ENCODE data around the gene ZSCAN29.

DNA sequence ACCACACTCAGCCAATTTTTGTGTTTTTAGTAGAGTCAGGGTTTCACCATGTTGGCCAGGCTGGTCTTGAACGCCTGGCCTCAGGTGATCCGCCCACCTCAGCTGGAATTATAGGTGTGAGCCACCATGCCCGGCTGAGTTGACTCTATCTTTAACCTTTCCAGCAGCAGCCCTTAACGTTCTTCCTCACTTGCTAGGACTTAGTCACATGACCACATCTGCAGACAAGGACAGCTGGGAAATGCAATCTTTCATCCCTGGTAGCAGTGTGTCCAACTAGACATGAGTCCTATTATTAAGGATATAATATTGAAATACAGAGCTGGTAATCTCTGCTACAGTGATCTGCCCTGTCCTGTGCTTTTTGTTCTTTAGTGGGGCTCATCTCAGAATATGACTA lies 58.5 kb downstream of the ZSCAN29 start:
- no peak for TF ChIP-seq POLR2AphosphoS5 (IDR thresholded peaks at IDR 0.05; ENCODE audit: low read depth, low read length)
- TF ChIP-seq, protein P1, sequence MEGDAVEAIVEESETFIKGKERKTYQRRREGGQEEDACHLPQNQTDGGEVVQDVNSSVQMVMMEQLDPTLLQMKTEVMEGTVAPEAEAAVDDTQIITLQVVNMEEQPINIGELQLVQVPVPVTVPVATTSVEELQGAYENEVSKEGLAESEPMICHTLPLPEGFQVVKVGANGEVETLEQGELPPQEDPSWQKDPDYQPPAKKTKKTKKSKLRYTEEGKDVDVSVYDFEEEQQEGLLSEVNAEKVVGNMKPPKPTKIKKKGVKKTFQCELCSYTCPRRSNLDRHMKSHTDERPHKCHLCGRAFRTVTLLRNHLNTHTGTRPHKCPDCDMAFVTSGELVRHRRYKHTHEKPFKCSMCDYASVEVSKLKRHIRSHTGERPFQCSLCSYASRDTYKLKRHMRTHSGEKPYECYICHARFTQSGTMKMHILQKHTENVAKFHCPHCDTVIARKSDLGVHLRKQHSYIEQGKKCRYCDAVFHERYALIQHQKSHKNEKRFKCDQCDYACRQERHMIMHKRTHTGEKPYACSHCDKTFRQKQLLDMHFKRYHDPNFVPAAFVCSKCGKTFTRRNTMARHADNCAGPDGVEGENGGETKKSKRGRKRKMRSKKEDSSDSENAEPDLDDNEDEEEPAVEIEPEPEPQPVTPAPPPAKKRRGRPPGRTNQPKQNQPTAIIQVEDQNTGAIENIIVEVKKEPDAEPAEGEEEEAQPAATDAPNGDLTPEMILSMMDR (IDR thresholded peaks at IDR 0.05), result no peak
- no peak for TF ChIP-seq TCF7L2 (IDR thresholded peaks at IDR 0.05; ENCODE audit: low read depth, low read length)
- TF ChIP-seq, protein P2, sequence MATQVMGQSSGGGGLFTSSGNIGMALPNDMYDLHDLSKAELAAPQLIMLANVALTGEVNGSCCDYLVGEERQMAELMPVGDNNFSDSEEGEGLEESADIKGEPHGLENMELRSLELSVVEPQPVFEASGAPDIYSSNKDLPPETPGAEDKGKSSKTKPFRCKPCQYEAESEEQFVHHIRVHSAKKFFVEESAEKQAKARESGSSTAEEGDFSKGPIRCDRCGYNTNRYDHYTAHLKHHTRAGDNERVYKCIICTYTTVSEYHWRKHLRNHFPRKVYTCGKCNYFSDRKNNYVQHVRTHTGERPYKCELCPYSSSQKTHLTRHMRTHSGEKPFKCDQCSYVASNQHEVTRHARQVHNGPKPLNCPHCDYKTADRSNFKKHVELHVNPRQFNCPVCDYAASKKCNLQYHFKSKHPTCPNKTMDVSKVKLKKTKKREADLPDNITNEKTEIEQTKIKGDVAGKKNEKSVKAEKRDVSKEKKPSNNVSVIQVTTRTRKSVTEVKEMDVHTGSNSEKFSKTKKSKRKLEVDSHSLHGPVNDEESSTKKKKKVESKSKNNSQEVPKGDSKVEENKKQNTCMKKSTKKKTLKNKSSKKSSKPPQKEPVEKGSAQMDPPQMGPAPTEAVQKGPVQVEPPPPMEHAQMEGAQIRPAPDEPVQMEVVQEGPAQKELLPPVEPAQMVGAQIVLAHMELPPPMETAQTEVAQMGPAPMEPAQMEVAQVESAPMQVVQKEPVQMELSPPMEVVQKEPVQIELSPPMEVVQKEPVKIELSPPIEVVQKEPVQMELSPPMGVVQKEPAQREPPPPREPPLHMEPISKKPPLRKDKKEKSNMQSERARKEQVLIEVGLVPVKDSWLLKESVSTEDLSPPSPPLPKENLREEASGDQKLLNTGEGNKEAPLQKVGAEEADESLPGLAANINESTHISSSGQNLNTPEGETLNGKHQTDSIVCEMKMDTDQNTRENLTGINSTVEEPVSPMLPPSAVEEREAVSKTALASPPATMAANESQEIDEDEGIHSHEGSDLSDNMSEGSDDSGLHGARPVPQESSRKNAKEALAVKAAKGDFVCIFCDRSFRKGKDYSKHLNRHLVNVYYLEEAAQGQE (IDR thresholded peaks at IDR 0.05; ENCODE audit: insufficient read depth in 1 of 2, low read depth in 2 of 2, low read length in 1 of 2), result no peak
